Right atrium auricular region (tissue), 2 donors: ENCODE measurements around the gene DNAH10. TPM values are rescaled to one million over a fixed set of nuclear protein-coding genes. Genes with fewer than 3 reads are reported as not detected.

ENCODE experiments used
- DNase-seq: peaks from one replicate; pipeline ENCODE4 v3.0.0-alpha.2; 2019; ENCODE audit warnings: low spot score
- H3K27ac ChIP-seq, 2 donors: fragments of 200-600 bp; sonication (generic); 1 replicate in 1 of 2; 2 replicates in 1 of 2; pipeline ENCODE4 v1.5.1; 2016 to 2019
- H3K27me3 ChIP-seq, 2 donors: fragments of 200-600 bp; sonication (generic); one replicate each; pipeline versions ENCODE4 v1.5.1 to v1.6.0; 2017 to 2019
- H3K36me3 ChIP-seq: fragments of 200-600 bp; sonication (generic); one replicate; pipeline ENCODE4 v1.5.1; 2016
- H3K4me1 ChIP-seq, 2 donors: fragments of 200-600 bp; sonication (generic); one replicate each; pipeline versions ENCODE4 v1.5.1 to v1.6.0; 2017 to 2019
- H3K4me3 ChIP-seq, 2 donors: fragments of 200-600 bp; sonication (generic); 1 replicate in 1 of 2; 2 replicates in 1 of 2; pipeline ENCODE4 v1.5.1; 2017 to 2019; ENCODE audit warnings: mild to moderate bottlenecking in 1 of 2, moderate library complexity in 1 of 2
- H3K9me3 ChIP-seq, 2 donors: fragments of 200-600 bp; sonication (generic); one replicate each; pipeline ENCODE4 v1.5.1; 2019
- CTCF ChIP-seq, 2 donors: fragments of 200-600 bp; sonication (generic); IDR thresholded peaks; one replicate each; pipeline ENCODE4 v1.5.1; 2019; ENCODE audit warnings: antibody characterized with exemption in 2 of 2
- total RNA-seq, 2 donors: library from RNA; depleted of rRNA; stranded (reverse); fragments of >200 nt; gene quantifications; one replicate each; pipeline ENCODE4 v1.1.0, GENCODE V29; 2016

DNAH10 gene
- total RNA-seq, 2 donors from 2014 or later: 0.11 TPM; not detected in 1

GRCh38 chr12:123886931-123887582 lies 125.0 kb downstream of the DNAH10 start:
- no peak for DNase-seq
- Histone ChIP-seq H3K27ac (no peak overlapping the region), H3K4me1 (no peaks in the 10 kb centered on the region), H3K27me3 (no peaks in the 10 kb centered on the region), H3K36me3 (no peaks in the 10 kb centered on the region), H3K9me3 (peaks cover 0 to 6% of the 10 kb centered on the region in 2 donors), H3K4me3 (no peak overlapping the region)
- TF ChIP-seq CTCF (IDR thresholded peaks at IDR 0.05): no peak

GRCh38 chr12:123888989-123889388 lies 126.9 kb downstream of the DNAH10 start:
- no peaks in the 10 kb centered on the region for H3K36me3 ChIP-seq
- H3K27ac ChIP-seq: no peak overlapping the region
- no peak for TF ChIP-seq CTCF (IDR thresholded peaks at IDR 0.05)
- no peaks in the 10 kb centered on the region for H3K27me3 ChIP-seq
- no peak overlapping the region for H3K4me3 ChIP-seq
- H3K9me3 ChIP-seq: peaks cover 0 to 6% of the 10 kb centered on the region in 2 donors
- no peaks in the 10 kb centered on the region for H3K4me1 ChIP-seq
- DNase-seq: no peak

GRCh38 chr12:123889848-123890535 lies 127.9 kb downstream of the DNAH10 start:
- DNase-seq: no peak

GRCh38 chr12:123890536-123890902 lies 128.4 kb downstream of the DNAH10 start:
- H3K4me3 ChIP-seq: no peak overlapping the region
- DNase-seq: no peak
- no peak for TF ChIP-seq CTCF (IDR thresholded peaks at IDR 0.05)
- H3K4me1 ChIP-seq: no peaks in the 10 kb centered on the region
- no peaks in the 10 kb centered on the region for H3K9me3 ChIP-seq
- H3K36me3 ChIP-seq: no peaks in the 10 kb centered on the region
- no peak overlapping the region for H3K27ac ChIP-seq
- H3K27me3 ChIP-seq: no peaks in the 10 kb centered on the region

More at GRCh38 chr12:123889848-123890535, 127.9 kb downstream of the DNAH10 start:
- Histone ChIP-seq H3K36me3 (no peaks in the 10 kb centered on the region), H3K27me3 (no peaks in the 10 kb centered on the region), H3K4me1 (no peaks in the 10 kb centered on the region), H3K27ac (no peak overlapping the region), H3K4me3 (no peak overlapping the region), H3K9me3 (no peaks in the 10 kb centered on the region)
- no peak for TF ChIP-seq CTCF (IDR thresholded peaks at IDR 0.05)

- no peaks in the 10 kb centered on the region for H3K36me3 ChIP-seq
- H3K27me3 ChIP-seq: no peaks in the 10 kb centered on the region
- H3K4me1 ChIP-seq: no peaks in the 10 kb centered on the region
- H3K4me3 ChIP-seq: no peak overlapping the region
- H3K27ac ChIP-seq: no peak overlapping the region
- no peak for TF ChIP-seq CTCF (IDR thresholded peaks at IDR 0.05)
- DNase-seq: no peak
- H3K9me3 ChIP-seq: no peaks in the 10 kb centered on the region
Measured at GRCh38 chr12:123891011-123891410, 128.9 kb downstream of the DNAH10 start.
